ENCODE results near the gene MMEL1.

- TF ChIP-seq CTCF (IDR thresholded peaks at IDR 0.05) (no peak), POLR2A (IDR thresholded peaks at IDR 0.05) (no peak), POLR2AphosphoS5 (IDR thresholded peaks at IDR 0.05) (no peak)
Observed at GRCh38 chr1:2612591-2613365, 20.0 kb downstream of the MMEL1 start.

All from prostate gland (tissue), 2 donors.